ENCODE results near the gene CCDC171.

CCDC171 gene

GRCh38 chr9:15670894-15671293 lies 118.1 kb downstream of the CCDC171 start (continued):
- TF ChIP-seq PRDM6 (tag by site-specific recombination; IDR thresholded peaks at IDR 0.05) (no peak), ZNF175 (tag by site-specific recombination; IDR thresholded peaks at IDR 0.05) (no peak)

GRCh38 chr9:15693701-15694100 lies 140.9 kb downstream of the CCDC171 start:
- no peak for TF ChIP-seq ZNF600 (tag by site-specific recombination; IDR thresholded peaks at IDR 0.05)
- TF ChIP-seq TCF7L2 (IDR thresholded peaks at IDR 0.05; ENCODE audit: borderline replicate concordance, low read depth, low read length): no peak
- no peak for TF ChIP-seq ZNF704 (tag by site-specific recombination; IDR thresholded peaks at IDR 0.05)
- no peak for TF ChIP-seq ZFP69B (tag by site-specific recombination; IDR thresholded peaks at IDR 0.05)
- TF ChIP-seq, protein P1, sequence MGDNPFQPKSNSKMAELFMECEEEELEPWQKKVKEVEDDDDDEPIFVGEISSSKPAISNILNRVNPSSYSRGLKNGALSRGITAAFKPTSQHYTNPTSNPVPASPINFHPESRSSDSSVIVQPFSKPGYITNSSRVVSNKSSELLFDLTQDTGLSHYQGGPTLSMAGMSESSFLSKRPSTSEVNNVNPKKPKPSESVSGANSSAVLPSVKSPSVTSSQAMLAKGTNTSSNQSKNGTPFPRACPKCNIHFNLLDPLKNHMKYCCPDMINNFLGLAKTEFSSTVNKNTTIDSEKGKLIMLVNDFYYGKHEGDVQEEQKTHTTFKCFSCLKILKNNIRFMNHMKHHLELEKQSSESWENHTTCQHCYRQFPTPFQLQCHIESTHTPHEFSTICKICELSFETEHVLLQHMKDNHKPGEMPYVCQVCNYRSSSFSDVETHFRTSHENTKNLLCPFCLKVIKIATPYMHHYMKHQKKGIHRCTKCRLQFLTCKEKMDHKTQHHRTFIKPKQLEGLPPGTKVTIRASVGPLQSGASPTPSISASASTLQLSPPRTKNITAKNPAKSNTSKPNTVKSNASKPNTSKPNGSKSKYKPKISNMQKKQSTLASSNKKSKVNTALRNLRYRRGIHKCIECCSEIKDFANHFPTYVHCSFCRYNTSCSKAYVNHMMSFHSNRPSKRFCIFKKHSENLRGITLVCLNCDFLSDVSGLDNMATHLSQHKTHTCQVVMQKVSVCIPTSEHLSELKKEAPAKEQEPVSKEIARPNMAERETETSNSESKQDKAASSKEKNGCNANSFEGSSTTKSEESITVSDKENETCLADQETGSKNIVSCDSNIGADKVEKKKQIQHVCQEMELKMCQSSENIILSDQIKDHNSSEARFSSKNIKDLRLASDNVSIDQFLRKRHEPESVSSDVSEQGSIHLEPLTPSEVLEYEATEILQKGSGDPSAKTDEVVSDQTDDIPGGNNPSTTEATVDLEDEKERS (tag by site-specific recombination; IDR thresholded peaks at IDR 0.05): no peak
- no peak for TF ChIP-seq BCL11A (tag by site-specific recombination; IDR thresholded peaks at IDR 0.05; ENCODE audit: low read depth)
- TF ChIP-seq ZXDB (tag by site-specific recombination; IDR thresholded peaks at IDR 0.05): no peak
- TF ChIP-seq KLF1 (tag by site-specific recombination; IDR thresholded peaks at IDR 0.05): no peak
- TF ChIP-seq ZNF830 (tag by site-specific recombination; IDR thresholded peaks at IDR 0.05; ENCODE audit: low read depth): no peak
- no peak for TF ChIP-seq ZNF223 (tag by site-specific recombination; IDR thresholded peaks at IDR 0.05)
- no peak for TF ChIP-seq ZNF701 (tag by site-specific recombination; IDR thresholded peaks at IDR 0.05)
- TF ChIP-seq ZNF670 (tag by site-specific recombination; IDR thresholded peaks at IDR 0.05; ENCODE audit: low read depth): no peak
- no peak for TF ChIP-seq ZNF311 (tag by site-specific recombination; IDR thresholded peaks at IDR 0.05; ENCODE audit: borderline replicate concordance)
- no peak for TF ChIP-seq ZFP41 (tag by site-specific recombination; IDR thresholded peaks at IDR 0.05; ENCODE audit: borderline replicate concordance)
- no peak for TF ChIP-seq ZFP37 (tag by site-specific recombination; IDR thresholded peaks at IDR 0.05)
- no peak for TF ChIP-seq YY2 (tag by site-specific recombination; IDR thresholded peaks at IDR 0.05)
- no peak for TF ChIP-seq ZBTB1 (tag by site-specific recombination; IDR thresholded peaks at IDR 0.05)
- TF ChIP-seq, protein P2, sequence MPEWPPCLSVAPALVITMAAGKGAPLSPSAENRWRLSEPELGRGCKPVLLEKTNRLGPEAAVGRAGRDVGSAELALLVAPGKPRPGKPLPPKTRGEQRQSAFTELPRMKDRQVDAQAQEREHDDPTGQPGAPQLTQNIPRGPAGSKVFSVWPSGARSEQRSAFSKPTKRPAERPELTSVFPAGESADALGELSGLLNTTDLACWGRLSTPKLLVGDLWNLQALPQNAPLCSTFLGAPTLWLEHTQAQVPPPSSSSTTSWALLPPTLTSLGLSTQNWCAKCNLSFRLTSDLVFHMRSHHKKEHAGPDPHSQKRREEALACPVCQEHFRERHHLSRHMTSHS (tag by site-specific recombination; IDR thresholded peaks at IDR 0.05): no peak
- no peak for TF ChIP-seq ZNF433 (tag by site-specific recombination; IDR thresholded peaks at IDR 0.05; ENCODE audit: low read depth)
- H3K36me3 ChIP-seq (ENCODE audit: control insufficient read depth in 2 of 2, insufficient read depth in 1 of 2, low read length in 2 of 2): no peaks in the 10 kb centered on the region
- no peak overlapping the region for H3K4me3 ChIP-seq (ENCODE audit: low read depth, low read length)
- H3K9me3 ChIP-seq (ENCODE audit: control insufficient read depth, insufficient read depth, low read depth, low read length): no peaks in the 10 kb centered on the region
- ChIA-PET CTCF (interaction anchor here (0.7 to 1.0 kb wide), 2 partner anchors 13 to 417 kb away, joined by 3 read pairs; no protein-coding TSS in a partner anchor), POLR2A (no interaction called here)
- H3K27ac ChIP-seq (ENCODE audit: extremely low read depth, low read depth, low read length): no peak overlapping the region
- H3K4me1 ChIP-seq (ENCODE audit: control insufficient read depth, insufficient read depth, low read length): no peaks in the 10 kb centered on the region

Data from HEK293 (cell line).